HEK293 (cell line): ENCODE measurements around the gene NT5C2.

Experiments
- CTCF ChIA-PET: fragments of 350-600 bp; formaldehyde crosslinking; extraction: SDS; loops from one replicate; lab custom pipeline; 2021; ENCODE audit warnings: antibody characterized with exemption; lab: Yijun Ruan, JAX
- POLR2A ChIA-PET: fragments of 300-600 bp; formaldehyde crosslinking; extraction: SDS; loops from one replicate; lab custom pipeline; 2020; ENCODE audit warnings: antibody characterized with exemption, inconsistent platforms; lab: Yijun Ruan, JAX
- H3K27ac ChIP-seq: fragments of 200-500 bp; sonication (Bioruptor generic); 2 replicates; pipeline ENCODE4 v1.5.1; 2014; ENCODE audit warnings: low read depth, low read length, control low read depth, inconsistent platforms; ENCODE audit errors: extremely low read depth
- H3K36me3 ChIP-seq, 2 experiments: fragments of 200-500 bp in 1 of 2; sonication (Bioruptor generic) in 1 of 2; 1 replicate in 1 of 2; 2 replicates in 1 of 2; pipeline ENCODE4 v1.5.1; 2014 to 2017; ENCODE audit warnings: inconsistent platforms in 2 of 2, low read length in 2 of 2; ENCODE audit not compliant: control insufficient read depth in 2 of 2, insufficient read depth in 1 of 2
- H3K4me1 ChIP-seq: fragments of 200-500 bp; sonication (Bioruptor generic); 2 replicates; pipeline ENCODE4 v1.5.1; 2014; ENCODE audit warnings: mild to moderate bottlenecking, low read length, inconsistent platforms; ENCODE audit not compliant: control insufficient read depth, insufficient read depth
- H3K4me3 ChIP-seq: 2 replicates; pipeline ENCODE4 v1.5.1; 2011; ENCODE audit warnings: low read depth, mild to moderate bottlenecking, control low read depth, low read length, moderate library complexity
- H3K9me3 ChIP-seq: fragments of 200-500 bp; sonication (Bioruptor generic); 2 replicates; pipeline ENCODE4 v1.5.1; 2014; ENCODE audit warnings: low read depth, low read length, inconsistent platforms; ENCODE audit not compliant: control insufficient read depth, insufficient read depth
- EGR2 ChIP-seq: fragments of 450-650 bp; formaldehyde crosslinking; IDR thresholded peaks from 2 replicates; pipeline ENCODE4 v1.5.1; 2016; ENCODE audit warnings: low read depth, missing biosample characterization, missing genetic modification characterization
- GLIS1 ChIP-seq: fragments of 450-650 bp; formaldehyde crosslinking; IDR thresholded peaks from 2 replicates; pipeline ENCODE4 v1.5.1; 2016; ENCODE audit warnings: missing biosample characterization, missing genetic modification characterization
- KLF1 ChIP-seq: fragments of 450-650 bp; formaldehyde crosslinking; IDR thresholded peaks from 2 replicates; pipeline ENCODE4 v1.5.1; 2016; ENCODE audit warnings: missing biosample characterization, missing genetic modification characterization
- OSR2 ChIP-seq: fragments of 450-650 bp; formaldehyde crosslinking; IDR thresholded peaks from 2 replicates; pipeline ENCODE4 v1.5.1; 2016; ENCODE audit warnings: missing biosample characterization, missing genetic modification characterization
- YY1 ChIP-seq: fragments of 450-650 bp; formaldehyde crosslinking; IDR thresholded peaks from 2 replicates; pipeline ENCODE4 v1.5.1; 2018; ENCODE audit warnings: missing biosample characterization, missing genetic modification characterization
- ZNF121 ChIP-seq: fragments of 450-650 bp; formaldehyde crosslinking; IDR thresholded peaks from 2 replicates; pipeline ENCODE4 v1.5.1; 2016; ENCODE audit warnings: missing biosample characterization, missing genetic modification characterization
- ZNF19 ChIP-seq: fragments of 450-650 bp; formaldehyde crosslinking; IDR thresholded peaks from 2 replicates; pipeline ENCODE4; 2016; ENCODE audit warnings: missing biosample characterization, missing genetic modification characterization, low read depth
- ZNF202 ChIP-seq: fragments of 450-650 bp; formaldehyde crosslinking; IDR thresholded peaks from 2 replicates; pipeline ENCODE4 v1.5.1; 2016; ENCODE audit warnings: missing biosample characterization, missing genetic modification characterization, borderline replicate concordance
- ZNF292 ChIP-seq: fragments of 450-650 bp; formaldehyde crosslinking; IDR thresholded peaks from 2 replicates; pipeline ENCODE4 v1.5.1; 2016; ENCODE audit warnings: low read depth, missing biosample characterization, missing genetic modification characterization, borderline replicate concordance
- ZNF391 ChIP-seq: fragments of 450-650 bp; formaldehyde crosslinking; IDR thresholded peaks from 2 replicates; pipeline ENCODE4 v1.5.1; 2016; ENCODE audit warnings: low read depth, missing biosample characterization, missing genetic modification characterization, borderline replicate concordance
- ZNF501 ChIP-seq: fragments of 450-650 bp; formaldehyde crosslinking; IDR thresholded peaks from 2 replicates; pipeline ENCODE4 v1.5.1; 2016; ENCODE audit warnings: missing biosample characterization, missing genetic modification characterization
- ZNF514 ChIP-seq: fragments of 450-650 bp; formaldehyde crosslinking; IDR thresholded peaks from 2 replicates; pipeline ENCODE4 v1.5.1; 2016; ENCODE audit warnings: missing biosample characterization, missing genetic modification characterization
- ZNF529 ChIP-seq: fragments of 450-650 bp; formaldehyde crosslinking; IDR thresholded peaks from 2 replicates; pipeline ENCODE4 v1.5.1; 2017; ENCODE audit warnings: missing genetic modification characterization, missing biosample characterization; ENCODE audit not compliant: insufficient replicate concordance
- TF ChIP-seq, protein P1 (sequence below): fragments of 450-650 bp; formaldehyde crosslinking; IDR thresholded peaks from 2 replicates; pipeline ENCODE4 v1.5.1; 2016; ENCODE audit warnings: missing biosample characterization, missing genetic modification characterization, borderline replicate concordance
- TF ChIP-seq, protein P2 (sequence below): fragments of 450-650 bp; formaldehyde crosslinking; IDR thresholded peaks from 2 replicates; pipeline ENCODE4 v1.5.1; 2016; ENCODE audit warnings: missing biosample characterization, missing genetic modification characterization, borderline replicate concordance
- TF ChIP-seq, protein P3 (sequence below): fragments of 450-650 bp; formaldehyde crosslinking; IDR thresholded peaks from 2 replicates; pipeline ENCODE4 v1.5.1; 2016; ENCODE audit warnings: missing biosample characterization, missing genetic modification characterization
- TF ChIP-seq, protein P4 (sequence below): fragments of 450-650 bp; formaldehyde crosslinking; IDR thresholded peaks from 2 replicates; pipeline ENCODE4 v1.5.1; 2016; ENCODE audit warnings: missing biosample characterization, missing genetic modification characterization
- TF ChIP-seq, protein P5 (sequence below): fragments of 450-650 bp; formaldehyde crosslinking; IDR thresholded peaks from 2 replicates; pipeline ENCODE4 v1.5.1; 2016; ENCODE audit warnings: missing biosample characterization, missing genetic modification characterization

The NT5C2 gene

DNA sequence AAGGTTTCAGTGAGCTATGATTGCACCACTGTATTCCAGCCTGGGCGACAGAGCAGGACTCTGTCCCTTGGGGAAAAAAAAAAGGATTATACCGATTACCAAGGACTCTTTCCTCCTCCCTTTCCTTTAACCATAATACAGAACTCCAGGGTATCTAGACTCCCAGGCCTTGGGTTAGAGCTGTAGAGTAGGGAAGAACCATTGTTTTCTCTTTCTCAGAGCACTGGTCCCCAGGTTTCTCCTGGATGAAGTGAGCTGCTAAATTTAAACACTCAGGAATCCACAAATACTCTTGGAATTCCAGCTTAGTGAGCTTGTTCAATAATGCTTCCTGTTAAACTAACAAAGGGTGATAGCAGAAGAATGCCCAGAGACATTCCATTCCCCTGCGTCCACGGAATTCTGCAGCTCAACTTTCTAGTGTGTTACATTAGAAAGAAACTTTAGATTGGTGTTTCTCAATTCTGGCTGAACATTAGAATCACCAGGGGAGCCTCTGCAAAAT, 38.0 kb upstream of the NT5C2 start:
- no peak overlapping the region for H3K4me3 ChIP-seq
- CTCF ChIA-PET, result interaction anchor here (0.6 to 1.2 kb wide), 6 partner anchors 9 to 483 kb away, joined by 3 to 4 read pairs (median 3); no protein-coding TSS in a partner anchor
- H3K27ac ChIP-seq, result no peak overlapping the region
- H3K4me1 ChIP-seq, result no peaks in the 10 kb centered on the region
- no peaks in the 10 kb centered on the region for H3K9me3 ChIP-seq
- POLR2A ChIA-PET, result interaction anchor here (0.5 to 2.7 kb wide), 8 partner anchors 27 to 375 kb away, joined by 3 to 18 read pairs (median 4); partner anchors contain the start of genes CNNM2 and NT5C2
- TF ChIP-seq GLIS1 (tag by site-specific recombination), result no peak
- no peak for TF ChIP-seq ZNF19 (tag by site-specific recombination)
- TF ChIP-seq, protein P1, sequence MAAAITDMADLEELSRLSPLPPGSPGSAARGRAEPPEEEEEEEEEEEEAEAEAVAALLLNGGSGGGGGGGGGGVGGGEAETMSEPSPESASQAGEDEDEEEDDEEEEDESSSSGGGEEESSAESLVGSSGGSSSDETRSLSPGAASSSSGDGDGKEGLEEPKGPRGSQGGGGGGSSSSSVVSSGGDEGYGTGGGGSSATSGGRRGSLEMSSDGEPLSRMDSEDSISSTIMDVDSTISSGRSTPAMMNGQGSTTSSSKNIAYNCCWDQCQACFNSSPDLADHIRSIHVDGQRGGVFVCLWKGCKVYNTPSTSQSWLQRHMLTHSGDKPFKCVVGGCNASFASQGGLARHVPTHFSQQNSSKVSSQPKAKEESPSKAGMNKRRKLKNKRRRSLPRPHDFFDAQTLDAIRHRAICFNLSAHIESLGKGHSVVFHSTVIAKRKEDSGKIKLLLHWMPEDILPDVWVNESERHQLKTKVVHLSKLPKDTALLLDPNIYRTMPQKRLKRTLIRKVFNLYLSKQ, result no peak
- no peak for TF ChIP-seq YY1 (tag by site-specific recombination)
- TF ChIP-seq ZNF121 (tag by site-specific recombination), result no peak
- TF ChIP-seq ZNF514 (tag by site-specific recombination), result no peak
- no peak for TF ChIP-seq ZNF292 (tag by site-specific recombination)
- TF ChIP-seq, protein P2, sequence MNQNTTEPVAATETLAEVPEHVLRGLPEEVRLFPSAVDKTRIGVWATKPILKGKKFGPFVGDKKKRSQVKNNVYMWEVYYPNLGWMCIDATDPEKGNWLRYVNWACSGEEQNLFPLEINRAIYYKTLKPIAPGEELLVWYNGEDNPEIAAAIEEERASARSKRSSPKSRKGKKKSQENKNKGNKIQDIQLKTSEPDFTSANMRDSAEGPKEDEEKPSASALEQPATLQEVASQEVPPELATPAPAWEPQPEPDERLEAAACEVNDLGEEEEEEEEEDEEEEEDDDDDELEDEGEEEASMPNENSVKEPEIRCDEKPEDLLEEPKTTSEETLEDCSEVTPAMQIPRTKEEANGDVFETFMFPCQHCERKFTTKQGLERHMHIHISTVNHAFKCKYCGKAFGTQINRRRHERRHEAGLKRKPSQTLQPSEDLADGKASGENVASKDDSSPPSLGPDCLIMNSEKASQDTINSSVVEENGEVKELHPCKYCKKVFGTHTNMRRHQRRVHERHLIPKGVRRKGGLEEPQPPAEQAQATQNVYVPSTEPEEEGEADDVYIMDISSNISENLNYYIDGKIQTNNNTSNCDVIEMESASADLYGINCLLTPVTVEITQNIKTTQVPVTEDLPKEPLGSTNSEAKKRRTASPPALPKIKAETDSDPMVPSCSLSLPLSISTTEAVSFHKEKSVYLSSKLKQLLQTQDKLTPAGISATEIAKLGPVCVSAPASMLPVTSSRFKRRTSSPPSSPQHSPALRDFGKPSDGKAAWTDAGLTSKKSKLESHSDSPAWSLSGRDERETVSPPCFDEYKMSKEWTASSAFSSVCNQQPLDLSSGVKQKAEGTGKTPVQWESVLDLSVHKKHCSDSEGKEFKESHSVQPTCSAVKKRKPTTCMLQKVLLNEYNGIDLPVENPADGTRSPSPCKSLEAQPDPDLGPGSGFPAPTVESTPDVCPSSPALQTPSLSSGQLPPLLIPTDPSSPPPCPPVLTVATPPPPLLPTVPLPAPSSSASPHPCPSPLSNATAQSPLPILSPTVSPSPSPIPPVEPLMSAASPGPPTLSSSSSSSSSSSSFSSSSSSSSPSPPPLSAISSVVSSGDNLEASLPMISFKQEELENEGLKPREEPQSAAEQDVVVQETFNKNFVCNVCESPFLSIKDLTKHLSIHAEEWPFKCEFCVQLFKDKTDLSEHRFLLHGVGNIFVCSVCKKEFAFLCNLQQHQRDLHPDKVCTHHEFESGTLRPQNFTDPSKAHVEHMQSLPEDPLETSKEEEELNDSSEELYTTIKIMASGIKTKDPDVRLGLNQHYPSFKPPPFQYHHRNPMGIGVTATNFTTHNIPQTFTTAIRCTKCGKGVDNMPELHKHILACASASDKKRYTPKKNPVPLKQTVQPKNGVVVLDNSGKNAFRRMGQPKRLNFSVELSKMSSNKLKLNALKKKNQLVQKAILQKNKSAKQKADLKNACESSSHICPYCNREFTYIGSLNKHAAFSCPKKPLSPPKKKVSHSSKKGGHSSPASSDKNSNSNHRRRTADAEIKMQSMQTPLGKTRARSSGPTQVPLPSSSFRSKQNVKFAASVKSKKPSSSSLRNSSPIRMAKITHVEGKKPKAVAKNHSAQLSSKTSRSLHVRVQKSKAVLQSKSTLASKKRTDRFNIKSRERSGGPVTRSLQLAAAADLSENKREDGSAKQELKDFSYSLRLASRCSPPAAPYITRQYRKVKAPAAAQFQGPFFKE (tag by site-specific recombination), result no peak
- TF ChIP-seq, protein P3, sequence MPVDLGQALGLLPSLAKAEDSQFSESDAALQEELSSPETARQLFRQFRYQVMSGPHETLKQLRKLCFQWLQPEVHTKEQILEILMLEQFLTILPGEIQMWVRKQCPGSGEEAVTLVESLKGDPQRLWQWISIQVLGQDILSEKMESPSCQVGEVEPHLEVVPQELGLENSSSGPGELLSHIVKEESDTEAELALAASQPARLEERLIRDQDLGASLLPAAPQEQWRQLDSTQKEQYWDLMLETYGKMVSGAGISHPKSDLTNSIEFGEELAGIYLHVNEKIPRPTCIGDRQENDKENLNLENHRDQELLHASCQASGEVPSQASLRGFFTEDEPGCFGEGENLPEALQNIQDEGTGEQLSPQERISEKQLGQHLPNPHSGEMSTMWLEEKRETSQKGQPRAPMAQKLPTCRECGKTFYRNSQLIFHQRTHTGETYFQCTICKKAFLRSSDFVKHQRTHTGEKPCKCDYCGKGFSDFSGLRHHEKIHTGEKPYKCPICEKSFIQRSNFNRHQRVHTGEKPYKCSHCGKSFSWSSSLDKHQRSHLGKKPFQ (tag by site-specific recombination), result no peak
- no peak for TF ChIP-seq EGR2 (tag by site-specific recombination)
- TF ChIP-seq, protein P4, sequence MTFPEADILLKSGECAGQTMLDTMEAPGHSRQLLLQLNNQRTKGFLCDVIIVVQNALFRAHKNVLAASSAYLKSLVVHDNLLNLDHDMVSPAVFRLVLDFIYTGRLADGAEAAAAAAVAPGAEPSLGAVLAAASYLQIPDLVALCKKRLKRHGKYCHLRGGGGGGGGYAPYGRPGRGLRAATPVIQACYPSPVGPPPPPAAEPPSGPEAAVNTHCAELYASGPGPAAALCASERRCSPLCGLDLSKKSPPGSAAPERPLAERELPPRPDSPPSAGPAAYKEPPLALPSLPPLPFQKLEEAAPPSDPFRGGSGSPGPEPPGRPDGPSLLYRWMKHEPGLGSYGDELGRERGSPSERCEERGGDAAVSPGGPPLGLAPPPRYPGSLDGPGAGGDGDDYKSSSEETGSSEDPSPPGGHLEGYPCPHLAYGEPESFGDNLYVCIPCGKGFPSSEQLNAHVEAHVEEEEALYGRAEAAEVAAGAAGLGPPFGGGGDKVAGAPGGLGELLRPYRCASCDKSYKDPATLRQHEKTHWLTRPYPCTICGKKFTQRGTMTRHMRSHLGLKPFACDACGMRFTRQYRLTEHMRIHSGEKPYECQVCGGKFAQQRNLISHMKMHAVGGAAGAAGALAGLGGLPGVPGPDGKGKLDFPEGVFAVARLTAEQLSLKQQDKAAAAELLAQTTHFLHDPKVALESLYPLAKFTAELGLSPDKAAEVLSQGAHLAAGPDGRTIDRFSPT, result no peak
- no peak for TF ChIP-seq ZNF529 (tag by site-specific recombination)
- TF ChIP-seq KLF1, result no peak
- TF ChIP-seq ZNF202, result no peak
- no peak for TF ChIP-seq OSR2 (tag by site-specific recombination)
- TF ChIP-seq ZNF391 (tag by site-specific recombination), result no peak
- TF ChIP-seq, protein P5, sequence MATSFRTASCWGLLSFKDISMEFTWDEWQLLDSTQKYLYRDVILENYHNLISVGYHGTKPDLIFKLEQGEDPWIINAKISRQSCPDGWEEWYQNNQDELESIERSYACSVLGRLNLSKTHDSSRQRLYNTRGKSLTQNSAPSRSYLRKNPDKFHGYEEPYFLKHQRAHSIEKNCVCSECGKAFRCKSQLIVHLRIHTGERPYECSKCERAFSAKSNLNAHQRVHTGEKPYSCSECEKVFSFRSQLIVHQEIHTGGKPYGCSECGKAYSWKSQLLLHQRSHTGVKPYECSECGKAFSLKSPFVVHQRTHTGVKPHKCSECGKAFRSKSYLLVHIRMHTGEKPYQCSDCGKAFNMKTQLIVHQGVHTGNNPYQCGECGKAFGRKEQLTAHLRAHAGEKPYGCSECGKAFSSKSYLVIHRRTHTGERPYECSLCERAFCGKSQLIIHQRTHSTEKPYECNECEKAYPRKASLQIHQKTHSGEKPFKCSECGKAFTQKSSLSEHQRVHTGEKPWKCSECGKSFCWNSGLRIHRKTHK (tag by site-specific recombination), result no peak
- no peak for TF ChIP-seq ZNF501
- TF ChIP-seq, all 188 proteins: peak for 0
- no peaks in the 10 kb centered on the region for H3K36me3 ChIP-seq
